ENCODE data around the gene NTRK3. TPM values are rescaled to one million over a fixed set of nuclear protein-coding genes. Genes with fewer than 3 reads are reported as not detected.

Gene NTRK3
- total RNA-seq, 2 donors from 2014 or later, result 4.2 to 7.2 TPM

- Histone ChIP-seq H3K4me1 (replicated peaks) (no peaks in the 10 kb centered on the region), H3K36me3 (no peaks in the 10 kb centered on the region), H3K9me3 (no peaks in the 10 kb centered on the region), H3K27ac (no peak overlapping the region), H3K4me3 (no peak overlapping the region), H3K27me3 (replicated peaks; ENCODE audit: insufficient read depth) (no peaks in the 10 kb centered on the region)
- no peak for TF ChIP-seq POLR2A (IDR thresholded peaks at IDR 0.05)
- no peak for TF ChIP-seq CTCF (IDR thresholded peaks at IDR 0.05)
- no peak for TF ChIP-seq POLR2AphosphoS5 (IDR thresholded peaks at IDR 0.05)
- intact Hi-C loops (cut with DNase I), result no loop called here
- DNase-seq (ENCODE audit: low spot score), result no peak
- 73% methylated on average over 1 of the region's 1 CpG for WGBS
These were observed 440.5 kb downstream of the NTRK3 start for GRCh38 chr15:87816016-87816415.

Small RNAs within 50 kb of the gene (small RNA-seq; reads per million reads assigned to genes)
- 0 reads per million in 2 donors for gene MED28P6

Other genes starting within 250 kb of the NTRK3 start
- gene MRPL46, start 210.6 kb upstream of the NTRK3 start, total RNA-seq, result 10 to 100 TPM; 20.4 to 32.0 TPM
- 10 to 100 TPM; 35.7 to 36.4 TPM for gene MRPS11, start 211.0 kb upstream of the NTRK3 start, total RNA-seq

All from prostate gland (tissue), 2 donors.